ENCODE data around the gene ALKBH8. TPM values are rescaled to one million over a fixed set of nuclear protein-coding genes. Genes with fewer than 3 reads are reported as not detected.

The ALKBH8 gene
- total and polyA plus RNA-seq, 2 of the 13 experiments (the other 11 are each of a cell fraction or from before 2014, with no cell fraction given) = 2.4 to 9.1 TPM

- Histone ChIP-seq H3K27ac (ENCODE audit: extremely low read length, insufficient read depth, low read length) (no peak overlapping the region), H3K4me2 (ENCODE audit: low read depth, low read length) (no peak overlapping the region), H3K79me2 (ENCODE audit: insufficient read depth, low read length) (no peaks in the 10 kb centered on the region), H3K9ac (ENCODE audit: insufficient read depth, low read depth, low read length) (no peak overlapping the region), H3K4me3 (replicated peaks in 1 of 3; ENCODE audit: insufficient read depth in 1 of 3, low read depth in 2 of 3, low read length in 3 of 3) (no peak overlapping the region), H2AFZ (ENCODE audit: low read length) (no peak overlapping the region), H3K27me3 (ENCODE audit: control insufficient read depth in 1 of 2, insufficient read depth in 2 of 2, low read length in 2 of 2) (peaks cover 0 to 2% of the 10 kb centered on the region in 2 experiments; a peak in 1 of 5 replicates), H4K20me1 (ENCODE audit: insufficient read depth, low read length) (no peaks in the 10 kb centered on the region), H3K4me1 (ENCODE audit: insufficient read depth, low read length) (no peaks in the 10 kb centered on the region), H3K9me3 (ENCODE audit: low read length) (no peaks in the 10 kb centered on the region), H3K36me3 (replicated peaks in 1 of 2; ENCODE audit: control insufficient read depth in 1 of 2, insufficient read depth in 2 of 2, low read length in 2 of 2) (no peaks in the 10 kb centered on the region)
- FAIRE-seq (no peak), DNase-seq (ENCODE audit: low spot score) (no peak), ATAC-seq (no peak)
- CTCF ChIA-PET (ENCODE audit: low intra/inter-chr PET ratio, low total read pairs) = no interaction called here
- in situ Hi-C loops (cut with HindIII; ENCODE audit: extremely low pct_ligation_motif_present, low pct_unique_long_range_greater_than_20kb) = no loop called here
- POLR2A ChIA-PET = no interaction called here
- intact Hi-C loops (cut with micrococcal nuclease; ENCODE audit: unreplicated experiment) = no loop called here
- 33% methylated on average over 3 of the region's 3 CpGs for WGBS (ENCODE audit: low lambda C conversion rate)
- no TSS peak for BruUV-seq (replicated peaks)
- TF ChIP-seq ZNF766 (CRISPR knock-in tag; IDR thresholded peaks at IDR 0.05; ENCODE audit: borderline replicate concordance) = no peak
- no peak for TF ChIP-seq PCBP1 (IDR thresholded peaks at IDR 0.05; ENCODE audit: borderline replicate concordance, low read depth, low read length)
- TF ChIP-seq, protein P1, sequence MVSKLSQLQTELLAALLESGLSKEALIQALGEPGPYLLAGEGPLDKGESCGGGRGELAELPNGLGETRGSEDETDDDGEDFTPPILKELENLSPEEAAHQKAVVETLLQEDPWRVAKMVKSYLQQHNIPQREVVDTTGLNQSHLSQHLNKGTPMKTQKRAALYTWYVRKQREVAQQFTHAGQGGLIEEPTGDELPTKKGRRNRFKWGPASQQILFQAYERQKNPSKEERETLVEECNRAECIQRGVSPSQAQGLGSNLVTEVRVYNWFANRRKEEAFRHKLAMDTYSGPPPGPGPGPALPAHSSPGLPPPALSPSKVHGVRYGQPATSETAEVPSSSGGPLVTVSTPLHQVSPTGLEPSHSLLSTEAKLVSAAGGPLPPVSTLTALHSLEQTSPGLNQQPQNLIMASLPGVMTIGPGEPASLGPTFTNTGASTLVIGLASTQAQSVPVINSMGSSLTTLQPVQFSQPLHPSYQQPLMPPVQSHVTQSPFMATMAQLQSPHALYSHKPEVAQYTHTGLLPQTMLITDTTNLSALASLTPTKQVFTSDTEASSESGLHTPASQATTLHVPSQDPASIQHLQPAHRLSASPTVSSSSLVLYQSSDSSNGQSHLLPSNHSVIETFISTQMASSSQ (IDR thresholded peaks at IDR 0.05; ENCODE audit: low read depth) = no peak
- TF ChIP-seq, protein P1 (CRISPR knock-in tag; IDR thresholded peaks at IDR 0.05; ENCODE audit: borderline replicate concordance) = no peak
- no peak for TF ChIP-seq SKI (IDR thresholded peaks at IDR 0.05; ENCODE audit: partially characterized antibody)
- TF ChIP-seq, protein P2, sequence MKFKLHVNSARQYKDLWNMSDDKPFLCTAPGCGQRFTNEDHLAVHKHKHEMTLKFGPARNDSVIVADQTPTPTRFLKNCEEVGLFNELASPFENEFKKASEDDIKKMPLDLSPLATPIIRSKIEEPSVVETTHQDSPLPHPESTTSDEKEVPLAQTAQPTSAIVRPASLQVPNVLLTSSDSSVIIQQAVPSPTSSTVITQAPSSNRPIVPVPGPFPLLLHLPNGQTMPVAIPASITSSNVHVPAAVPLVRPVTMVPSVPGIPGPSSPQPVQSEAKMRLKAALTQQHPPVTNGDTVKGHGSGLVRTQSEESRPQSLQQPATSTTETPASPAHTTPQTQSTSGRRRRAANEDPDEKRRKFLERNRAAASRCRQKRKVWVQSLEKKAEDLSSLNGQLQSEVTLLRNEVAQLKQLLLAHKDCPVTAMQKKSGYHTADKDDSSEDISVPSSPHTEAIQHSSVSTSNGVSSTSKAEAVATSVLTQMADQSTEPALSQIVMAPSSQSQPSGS (CRISPR knock-in tag; IDR thresholded peaks at IDR 0.05) = no peak
- no peak for TF ChIP-seq HIC2 (CRISPR knock-in tag; IDR thresholded peaks at IDR 0.05; ENCODE audit: low read depth)
- TF ChIP-seq ZNF747 (CRISPR knock-in tag; IDR thresholded peaks at IDR 0.05; ENCODE audit: borderline replicate concordance) = no peak
- TF ChIP-seq ZNF784 (CRISPR knock-in tag; IDR thresholded peaks at IDR 0.05; ENCODE audit: borderline replicate concordance) = no peak
- no peak for TF ChIP-seq SIX4 (CRISPR knock-in tag; IDR thresholded peaks at IDR 0.05)
- TF ChIP-seq, protein P3, sequence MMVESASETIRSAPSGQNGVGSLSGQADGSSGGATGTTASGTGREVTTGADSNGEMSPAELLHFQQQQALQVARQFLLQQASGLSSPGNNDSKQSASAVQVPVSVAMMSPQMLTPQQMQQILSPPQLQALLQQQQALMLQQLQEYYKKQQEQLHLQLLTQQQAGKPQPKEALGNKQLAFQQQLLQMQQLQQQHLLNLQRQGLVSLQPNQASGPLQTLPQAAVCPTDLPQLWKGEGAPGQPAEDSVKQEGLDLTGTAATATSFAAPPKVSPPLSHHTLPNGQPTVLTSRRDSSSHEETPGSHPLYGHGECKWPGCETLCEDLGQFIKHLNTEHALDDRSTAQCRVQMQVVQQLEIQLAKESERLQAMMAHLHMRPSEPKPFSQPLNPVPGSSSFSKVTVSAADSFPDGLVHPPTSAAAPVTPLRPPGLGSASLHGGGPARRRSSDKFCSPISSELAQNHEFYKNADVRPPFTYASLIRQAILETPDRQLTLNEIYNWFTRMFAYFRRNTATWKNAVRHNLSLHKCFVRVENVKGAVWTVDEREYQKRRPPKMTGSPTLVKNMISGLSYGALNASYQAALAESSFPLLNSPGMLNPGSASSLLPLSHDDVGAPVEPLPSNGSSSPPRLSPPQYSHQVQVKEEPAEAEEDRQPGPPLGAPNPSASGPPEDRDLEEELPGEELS (CRISPR knock-in tag; IDR thresholded peaks at IDR 0.05) = no peak
- TF ChIP-seq CCDC6 (CRISPR knock-in tag; IDR thresholded peaks at IDR 0.05) = no peak
- no peak for TF ChIP-seq ZNF563 (CRISPR knock-in tag; IDR thresholded peaks at IDR 0.05)
Measured at GRCh38 chr11:107581147-107581546, 15.6 kb upstream of the ALKBH8 start.
